Endothelial cell of umbilical vein (primary cell): ENCODE measurements around the gene DCDC1. TPM values are rescaled to one million over a fixed set of nuclear protein-coding genes. Genes with fewer than 3 reads are reported as not detected.

Experiments
- BruUV-seq: library from RNA; stranded (reverse); fragments of 400-500 nt; replicated peaks from 2 replicates; lab custom pipeline; 2021; lab: Mats Ljungman, UMichigan
- CTCF ChIA-PET: fragments of 300-600, 350-600 bp; sonication (Branson Sonifier 250); formaldehyde crosslinking; loops from one replicate; lab custom pipeline; 2021; ENCODE audit warnings: antibody characterized with exemption, inconsistent platforms; lab: Charles Lee
- POLR2A ChIA-PET: fragments of 300-600, 350-600 bp; sonication (Branson Sonifier 250); formaldehyde crosslinking; loops from one replicate; lab custom pipeline; 2021; ENCODE audit warnings: antibody characterized with exemption, inconsistent platforms; lab: Charles Lee
- DNase-seq: peaks from one replicate; pipeline ENCODE4 v3.0.0-alpha.2; 2011; ENCODE audit warnings: low read depth, low spot score
- FAIRE-seq: peaks from 2 replicates; lab custom pipeline; 2011; peaks lifted over from hg19 to GRCh38; lab: Jason Lieb, UNC
- H2AFZ ChIP-seq: 2 replicates; pipeline ENCODE4 v1.6.0; 2012; ENCODE audit warnings: low read depth, low read length, control low read depth, inconsistent platforms
- H3K27ac ChIP-seq: 2 replicates; pipeline ENCODE4 v1.5.1; 2011; ENCODE audit warnings: low read depth, mild to moderate bottlenecking, control low read depth, low read length, moderate library complexity; ENCODE audit not compliant: insufficient read depth
- H3K27me3 ChIP-seq, 2 experiments: 2 replicates each; pipeline versions ENCODE4 v1.6.0 to v1.6.1; 2011; ENCODE audit warnings: low read length in 2 of 2, mixed read lengths in 1 of 2; ENCODE audit not compliant: control insufficient read depth in 2 of 2, insufficient read depth in 2 of 2
- H3K36me3 ChIP-seq, 2 experiments: 2 replicates in 1 of 2; 3 replicates in 1 of 2; pipeline ENCODE4 v1.5.1; 2011; ENCODE audit warnings: low read length in 2 of 2, mild to moderate bottlenecking in 1 of 2, moderate library complexity in 1 of 2; ENCODE audit not compliant: control insufficient read depth in 2 of 2, insufficient read depth in 2 of 2; ENCODE audit errors: extremely low read depth in 1 of 2
- H3K4me1 ChIP-seq: 3 replicates; pipeline ENCODE4 v1.5.1; 2011; ENCODE audit warnings: mild to moderate bottlenecking, low read length; ENCODE audit not compliant: control insufficient read depth, insufficient read depth; ENCODE audit errors: extremely low read depth
- H3K4me2 ChIP-seq: 2 replicates; pipeline ENCODE4 v1.6.1; 2011; ENCODE audit warnings: low read length, control low read depth, mixed read lengths; ENCODE audit not compliant: insufficient read depth
- H3K4me3 ChIP-seq, 3 experiments: fragments of 200-600 bp in 1 of 3; sonication (generic), shearing (Covaris generic) in 1 of 3; replicated peaks in 1 of 3; 2 replicates each; pipeline ENCODE4 v1.5.1; 2011 to 2016; ENCODE audit warnings: control low read depth in 3 of 3, low read length in 3 of 3, mild to moderate bottlenecking in 2 of 3, inconsistent platforms in 1 of 3, low read depth in 1 of 3, moderate library complexity in 1 of 3; ENCODE audit not compliant: insufficient read depth in 1 of 3
- H3K79me2 ChIP-seq: 2 replicates; pipeline ENCODE4 v1.6.0; 2012; ENCODE audit warnings: low read length, inconsistent platforms; ENCODE audit not compliant: control insufficient read depth, insufficient read depth
- H3K9ac ChIP-seq: replicated peaks from 2 replicates; pipeline ENCODE3; 2011; ENCODE audit warnings: low read length, control low read depth; ENCODE audit not compliant: insufficient read depth; ENCODE audit errors: extremely low read depth
- H3K9me1 ChIP-seq: replicated peaks from 3 replicates; pipeline ENCODE4 v1.6.0; 2011; ENCODE audit warnings: mild to moderate bottlenecking, low read length; ENCODE audit not compliant: control insufficient read depth, insufficient read depth; ENCODE audit errors: extremely low read depth
- H3K9me3 ChIP-seq: replicated peaks from 2 replicates; pipeline ENCODE4 v1.5.1; 2012; ENCODE audit warnings: low read length, inconsistent platforms; ENCODE audit not compliant: control insufficient read depth, insufficient read depth
- H4K20me1 ChIP-seq: replicated peaks from 2 replicates; pipeline ENCODE3; 2011; ENCODE audit warnings: mild to moderate bottlenecking, low read length; ENCODE audit not compliant: control insufficient read depth, insufficient read depth; ENCODE audit errors: extremely low read depth
- CTCF ChIP-seq, 2 donors: IDR thresholded peaks; 1 replicate in 1 of 2; 2 replicates in 1 of 2; pipeline ENCODE4 v1.5.1; 2011; ENCODE audit warnings: low read length in 2 of 2, mild to moderate bottlenecking in 2 of 2, moderate library complexity in 2 of 2, control low read depth in 1 of 2, inconsistent platforms in 1 of 2, low read depth in 1 of 2; ENCODE audit not compliant: insufficient read depth in 1 of 2; ENCODE audit errors: extremely low read depth in 1 of 2
- EZH2 ChIP-seq: IDR thresholded peaks from 2 replicates; pipeline ENCODE4 v1.6.1; 2012; ENCODE audit warnings: borderline replicate concordance, low read depth, mild to moderate bottlenecking, moderate library complexity, low read length, inconsistent platforms; ENCODE audit not compliant: severe bottlenecking
- FOS ChIP-seq: IDR thresholded peaks from 2 replicates; pipeline ENCODE4 v1.6.1; 2011; ENCODE audit warnings: mild to moderate bottlenecking, low read length, moderate library complexity, borderline replicate concordance; ENCODE audit not compliant: insufficient read depth
- GATA2 ChIP-seq: IDR thresholded peaks from 2 replicates; pipeline ENCODE4 v1.7.0; 2011; ENCODE audit warnings: low read depth, mild to moderate bottlenecking, moderate library complexity, mixed read lengths, low read length; ENCODE audit not compliant: insufficient read length, insufficient read depth
- JUN ChIP-seq: IDR thresholded peaks from 2 replicates; pipeline ENCODE4 v1.6.1; 2011; ENCODE audit warnings: borderline replicate concordance, low read depth; ENCODE audit not compliant: insufficient read length, insufficient read depth
- MYC ChIP-seq: IDR thresholded peaks from one replicate; pipeline ENCODE4 v1.6.1; 2011; ENCODE audit warnings: mild to moderate bottlenecking, low read depth, low read length
- POLR2A ChIP-seq: IDR thresholded peaks from 2 replicates; pipeline ENCODE4 v1.6.1; 2012; ENCODE audit warnings: low read depth, mild to moderate bottlenecking, control low read depth, low read length
- POLR2AphosphoS5 ChIP-seq: IDR thresholded peaks from 2 replicates; pipeline ENCODE4 v1.6.1; 2012; ENCODE audit warnings: low read depth, mild to moderate bottlenecking, control low read depth, low read length, moderate library complexity; ENCODE audit not compliant: insufficient read depth
- dilution Hi-C: fragments of 300-500 bp; cut with MboI; formaldehyde crosslinking; loops from one replicate; pipeline ENCODE4 v1.15.0; 2019; ENCODE audit warnings: low sequenced_read_pairs; ENCODE audit not compliant: extremely low pct_ligation_motif_present
- intact Hi-C: fragments of 100-400 bp; cut with micrococcal nuclease; formaldehyde crosslinking; loops from one replicate; pipeline ENCODE4 v1.10.0; 2022
- polyA plus RNA-seq, 4 experiments: library from polyadenylated mRNA; depleted of rRNA in 3 of 4; stranded (reverse) in 3 of 4; unstranded in 1 of 4; fragments of >200 nt; gene quantifications; 2 replicates each; pipeline versions ENCODE4 v1.2.1 to v1.2.3, GENCODE V29; 2011 to 2012; ENCODE audit warnings: missing spikeins in 1 of 4
- total RNA-seq: library from RNA; stranded (reverse); gene quantifications from 2 replicates; pipeline ENCODE4 v1.2.3, GENCODE V29; 2021
- TF ChIP-seq, protein P1 (sequence below): IDR thresholded peaks from 2 replicates; pipeline ENCODE4 v1.6.1; 2011; ENCODE audit not compliant: insufficient read depth, insufficient read length

Gene DCDC1
- total and polyA plus RNA-seq, 2 donors (not counting 3 experiments of a cell fraction or from before 2014, with no cell fraction given) = 0.04 TPM; not detected in 1

- Histone ChIP-seq H3K4me2 (no peak overlapping the region), H2AFZ (no peak overlapping the region), H3K36me3 (no peaks in the 10 kb centered on the region), H3K4me3 (no peak overlapping the region), H3K27ac (no peak overlapping the region), H3K9ac (no peak overlapping the region), H4K20me1 (no peaks in the 10 kb centered on the region), H3K4me1 (no peaks in the 10 kb centered on the region), H3K9me1 (no peaks in the 10 kb centered on the region), H3K27me3 (no peaks in the 10 kb centered on the region), H3K9me3 (no peaks in the 10 kb centered on the region), H3K79me2 (no peaks in the 10 kb centered on the region)
- ChIA-PET CTCF (no interaction called here), POLR2A (no interaction called here)
- intact Hi-C loops = no loop called here
- BruUV-seq = no TSS peak
- TF ChIP-seq, protein P1, sequence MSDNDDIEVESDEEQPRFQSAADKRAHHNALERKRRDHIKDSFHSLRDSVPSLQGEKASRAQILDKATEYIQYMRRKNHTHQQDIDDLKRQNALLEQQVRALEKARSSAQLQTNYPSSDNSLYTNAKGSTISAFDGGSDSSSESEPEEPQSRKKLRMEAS = no peak
- no peak for TF ChIP-seq GATA2
- TF ChIP-seq FOS = no peak
- no peak for TF ChIP-seq EZH2
- no peak for TF ChIP-seq MYC
- TF ChIP-seq POLR2A = no peak
- no peak for TF ChIP-seq CTCF (IDR thresholded peaks at IDR 0.05; ENCODE audit: extremely low read depth in 1 of 2, insufficient read depth in 1 of 2, low read depth in 1 of 2, low read length in 2 of 2)
- no peak for TF ChIP-seq POLR2AphosphoS5
- no peak for TF ChIP-seq JUN
- FAIRE-seq (no peak), DNase-seq (no peak)
- dilution Hi-C loops = no loop called here
Observed at GRCh38 chr11:30991802-30992512, 377.6 kb downstream of the DCDC1 start.
